OCI-LY7 (cell line): ENCODE results near the gene VCP. TPM values are rescaled to one million over a fixed set of nuclear protein-coding genes. Genes with fewer than 3 reads are reported as not detected.

Experiments
- BruUV-seq: library from RNA; stranded (reverse); fragments of 400-500 nt; replicated peaks from 2 replicates; lab custom pipeline; 2021; lab: Mats Ljungman, UMichigan
- CTCF ChIA-PET: fragments of 300-600 bp; sonication (Branson Sonifier 250); formaldehyde crosslinking; loops from one replicate; lab custom pipeline; 2022; ENCODE audit warnings: antibody characterized with exemption; ENCODE audit not compliant: unreplicated experiment; lab: Charles Lee
- POLR2A ChIA-PET: fragments of 300-600 bp; sonication (Branson Sonifier 250); formaldehyde crosslinking; loops from one replicate; lab custom pipeline; 2022; ENCODE audit warnings: antibody characterized with exemption; lab: Charles Lee
- DNase-seq: peaks from one replicate; pipeline ENCODE4 v3.0.0-alpha.2; 2015; ENCODE audit warnings: low spot score
- H2AFZ ChIP-seq: fragments of 200-600 bp; sonication (generic), shearing (Covaris generic); 2 replicates; pipeline ENCODE4 v1.6.1; 2014; ENCODE audit warnings: mild to moderate bottlenecking, antibody characterized with exemption, low read length, moderate library complexity
- H3K27ac ChIP-seq: fragments of 200-600 bp; sonication (generic); 2 replicates; pipeline ENCODE4 v1.5.1; 2014; ENCODE audit warnings: mixed run types, low read depth, mild to moderate bottlenecking, moderate library complexity, low read length, inconsistent platforms; ENCODE audit not compliant: poor library complexity, severe bottlenecking
- H3K36me3 ChIP-seq: fragments of 200-600 bp; sonication (generic); 2 replicates; pipeline ENCODE4 v1.6.1; 2014; ENCODE audit warnings: mild to moderate bottlenecking, antibody characterized with exemption, low read length, moderate library complexity, mixed read lengths; ENCODE audit not compliant: insufficient read depth
- H3K4me1 ChIP-seq: fragments of 200-600 bp; sonication (generic); 2 replicates; pipeline ENCODE4 v1.5.1; 2014; ENCODE audit warnings: mild to moderate bottlenecking, low read length; ENCODE audit not compliant: insufficient read depth, poor library complexity, severe bottlenecking
- H3K4me2 ChIP-seq: fragments of 200-600 bp; sonication (generic); 2 replicates; pipeline ENCODE4 v1.6.1; 2014; ENCODE audit warnings: mild to moderate bottlenecking, low read length
- H3K4me3 ChIP-seq: fragments of 200-600 bp; sonication (generic); 2 replicates; pipeline ENCODE4 v1.5.1; 2014; ENCODE audit warnings: mild to moderate bottlenecking, low read depth, low read length; ENCODE audit not compliant: poor library complexity, severe bottlenecking
- H3K79me2 ChIP-seq: fragments of 200-600 bp; sonication (generic); 2 replicates; pipeline ENCODE4 v1.6.1; 2016; ENCODE audit warnings: low read depth, mild to moderate bottlenecking, low read length, moderate library complexity, mixed read lengths; ENCODE audit not compliant: insufficient read depth
- H3K9me2 ChIP-seq: fragments of 200-600 bp; sonication (generic); 2 replicates; pipeline ENCODE4 v1.6.1; 2016; ENCODE audit warnings: mild to moderate bottlenecking, low read length, mixed read lengths; ENCODE audit not compliant: insufficient read depth
- H3K9me3 ChIP-seq: fragments of 200-600 bp; sonication (generic); 2 replicates; pipeline ENCODE4 v1.6.1; 2014; ENCODE audit warnings: mild to moderate bottlenecking, mixed run types, low read length, mixed read lengths
- H4K20me1 ChIP-seq: fragments of 200-600 bp; sonication (generic); 2 replicates; pipeline ENCODE4 v1.6.1; 2014; ENCODE audit warnings: mild to moderate bottlenecking, antibody characterized with exemption, low read length, moderate library complexity, mixed read lengths; ENCODE audit not compliant: insufficient read depth
- EZH2phosphoT487 ChIP-seq: fragments of 200-600 bp; sonication (generic); IDR thresholded peaks from 2 replicates; pipeline ENCODE4 v1.6.1; 2018; ENCODE audit warnings: low read depth, borderline replicate concordance, mild to moderate bottlenecking, mixed run types, antibody characterized with exemption, low read length, moderate library complexity, mixed read lengths
- intact Hi-C: fragments of 100-400 bp; cut with micrococcal nuclease; formaldehyde crosslinking; loops from one replicate; pipeline ENCODE4 v1.10.0; 2022; ENCODE audit not compliant: unreplicated experiment
- total RNA-seq, 2 experiments: library from RNA; depleted of rRNA in 1 of 2; stranded (reverse); fragments of >200 nt in 1 of 2; shearing (Covaris generic) in 1 of 2; gene quantifications; 2 replicates each; pipeline ENCODE4 v1.2.3, GENCODE V29; 2014 to 2022
- TF ChIP-seq, protein P1 (sequence below): fragments of 200-600 bp; sonication (generic); conservative IDR thresholded peaks from 2 replicates; pipeline ENCODE4 v1.5.1; 2014; ENCODE audit warnings: mild to moderate bottlenecking, antibody characterized with exemption, low read length, moderate library complexity, mixed read lengths

Gene VCP
- total RNA-seq, 2 experiments from 2014 or later: 187 to 200 TPM

DNA sequence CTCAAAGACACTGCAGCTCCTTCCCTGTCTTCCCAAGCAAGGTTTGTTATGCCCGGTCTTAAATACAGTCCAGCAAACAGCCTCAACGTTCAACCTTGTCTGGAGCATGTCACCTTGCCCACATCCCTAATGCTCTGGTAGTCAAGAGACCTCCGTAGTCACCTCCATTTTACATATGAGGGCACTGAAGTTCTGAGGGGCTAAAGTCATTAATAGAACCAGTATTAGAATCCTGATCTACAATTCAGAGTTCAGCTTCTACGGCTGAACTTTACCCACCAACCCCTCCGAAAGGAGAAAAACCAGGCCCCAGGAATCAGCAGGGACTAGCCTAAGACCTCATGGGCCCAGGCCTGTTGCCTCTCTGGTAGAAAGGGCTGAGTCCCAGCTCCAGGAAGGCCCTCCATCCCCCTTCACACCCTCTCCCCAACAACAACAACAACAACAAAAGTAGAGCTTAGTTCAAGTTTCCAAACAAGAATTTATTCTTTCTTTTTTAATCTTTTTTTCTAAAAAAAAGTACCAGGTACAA, 31.3 kb upstream of the VCP start:
- H3K9me2 ChIP-seq: no peaks in the 10 kb centered on the region
- H3K27ac ChIP-seq: peak overlapping the region; percentile 43
- POLR2A ChIA-PET: interaction anchor here (0.7 to 3.1 kb wide), 5 partner anchors 9 to 27 kb away, joined by 3 to 24 read pairs (median 4); partner anchors contain the start of genes ATOSB and FANCG
- H3K36me3 ChIP-seq: peaks cover 26% of the 10 kb centered on the region
- H2AFZ ChIP-seq: peak overlapping the region; percentile 83; the same call in 1 of the 2 replicates
- H3K4me1 ChIP-seq: peaks cover 18% of the 10 kb centered on the region
- no TSS peak for BruUV-seq
- H3K4me3 ChIP-seq: peak overlapping the region; percentile 95
- intact Hi-C loops: loop anchor here (1.0 to 2.0 kb wide), 2 partner anchors 23 to 115 kb away; partner anchors contain the start of gene DNAJB5
- no peak for TF ChIP-seq EZH2phosphoT487
- TF ChIP-seq, protein P1, sequence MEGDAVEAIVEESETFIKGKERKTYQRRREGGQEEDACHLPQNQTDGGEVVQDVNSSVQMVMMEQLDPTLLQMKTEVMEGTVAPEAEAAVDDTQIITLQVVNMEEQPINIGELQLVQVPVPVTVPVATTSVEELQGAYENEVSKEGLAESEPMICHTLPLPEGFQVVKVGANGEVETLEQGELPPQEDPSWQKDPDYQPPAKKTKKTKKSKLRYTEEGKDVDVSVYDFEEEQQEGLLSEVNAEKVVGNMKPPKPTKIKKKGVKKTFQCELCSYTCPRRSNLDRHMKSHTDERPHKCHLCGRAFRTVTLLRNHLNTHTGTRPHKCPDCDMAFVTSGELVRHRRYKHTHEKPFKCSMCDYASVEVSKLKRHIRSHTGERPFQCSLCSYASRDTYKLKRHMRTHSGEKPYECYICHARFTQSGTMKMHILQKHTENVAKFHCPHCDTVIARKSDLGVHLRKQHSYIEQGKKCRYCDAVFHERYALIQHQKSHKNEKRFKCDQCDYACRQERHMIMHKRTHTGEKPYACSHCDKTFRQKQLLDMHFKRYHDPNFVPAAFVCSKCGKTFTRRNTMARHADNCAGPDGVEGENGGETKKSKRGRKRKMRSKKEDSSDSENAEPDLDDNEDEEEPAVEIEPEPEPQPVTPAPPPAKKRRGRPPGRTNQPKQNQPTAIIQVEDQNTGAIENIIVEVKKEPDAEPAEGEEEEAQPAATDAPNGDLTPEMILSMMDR: no peak
- CTCF ChIA-PET: interaction anchor here (0.5 to 1.0 kb wide), 2 partner anchors 10 to 544 kb away, joined by 3 to 4 read pairs; no protein-coding TSS in a partner anchor
- H4K20me1 ChIP-seq: no peaks in the 10 kb centered on the region
- no peaks in the 10 kb centered on the region for H3K9me3 ChIP-seq
- peaks cover 13% of the 10 kb centered on the region; the same call in 1 of the 2 replicates for H3K79me2 ChIP-seq
- H3K4me2 ChIP-seq: peak overlapping the region; percentile 98
- no peak for DNase-seq

DNA sequence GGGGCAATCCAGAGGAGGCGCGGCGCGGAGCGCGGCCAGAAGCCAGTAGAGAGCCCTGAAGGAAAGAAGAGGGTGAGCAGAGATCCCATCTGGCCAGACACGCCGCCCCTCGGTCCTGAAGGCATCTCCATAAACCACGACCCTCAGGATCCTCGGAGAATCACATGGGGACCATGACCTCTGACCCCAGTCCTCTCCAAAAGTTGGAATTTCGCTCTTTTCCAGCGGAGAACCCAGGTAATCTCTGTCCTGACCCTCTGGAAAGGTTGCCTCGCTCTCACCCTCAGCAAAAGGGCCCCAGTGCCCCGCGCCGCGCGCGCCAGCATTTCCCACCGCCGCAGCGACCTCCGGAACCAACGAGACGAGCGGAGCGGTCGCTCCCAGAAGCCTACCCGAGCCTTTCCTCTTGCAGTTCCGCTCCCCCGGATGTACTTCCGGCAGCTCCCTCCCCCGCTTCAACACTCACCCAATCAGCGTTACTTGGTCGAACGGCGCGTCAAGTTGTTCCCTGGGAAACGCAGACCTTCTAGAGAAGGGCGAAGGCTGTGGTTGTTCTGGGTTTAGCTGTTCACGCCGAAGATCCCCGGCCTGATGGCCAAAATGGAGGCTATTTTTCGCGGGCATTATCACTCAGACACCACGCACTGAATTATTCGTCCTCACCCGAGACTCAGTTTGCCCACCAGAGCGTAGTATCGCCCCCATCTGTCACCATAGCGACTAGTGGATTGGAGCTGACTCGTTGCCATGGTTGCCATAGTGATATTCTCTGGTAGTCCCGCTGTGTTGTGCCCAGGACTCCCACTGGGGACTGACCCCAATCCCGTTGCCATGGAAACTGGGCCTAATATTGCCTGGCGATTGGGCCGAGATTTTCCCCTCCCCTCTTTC, 30.6 kb upstream of the VCP start, which contains the start of gene STOML2:
STOML2 (minus strand) TSS at position 363 of the 891 bp plus-strand sequence; CDS start at position 326, 37 bp downstream.
- no peaks in the 10 kb centered on the region for H3K9me2 ChIP-seq
- H3K79me2 ChIP-seq: peaks cover 13% of the 10 kb centered on the region; the same call in 1 of the 2 replicates
- H3K27ac ChIP-seq: peak within 1 kb of the TSS; percentile 55
- ChIA-PET POLR2A (interaction anchor here (0.7 to 3.1 kb wide), 5 partner anchors 10 to 26 kb away, joined by 3 to 24 read pairs (median 4); partner anchors contain the start of genes ATOSB and FANCG), CTCF (interaction anchor here (0.5 to 1.0 kb wide), 2 partner anchors 11 to 545 kb away, joined by 3 to 4 read pairs; no protein-coding TSS in a partner anchor)
- H3K36me3 ChIP-seq: peaks cover 26% of the 10 kb centered on the region
- peaks cover 18% of the 10 kb centered on the region for H3K4me1 ChIP-seq
- no peaks in the 10 kb centered on the region for H4K20me1 ChIP-seq
- peak; percentile 95 for DNase-seq
- H3K4me2 ChIP-seq: peak within 1 kb of the TSS; percentile 98
- intact Hi-C loops: loop anchor here (1.0 to 2.0 kb wide), 2 partner anchors 23 to 114 kb away; partner anchors contain the start of gene DNAJB5
- no peaks in the 10 kb centered on the region for H3K9me3 ChIP-seq
- H2AFZ ChIP-seq: peak within 1 kb of the TSS; percentile 83
- TF ChIP-seq, protein P1: peak; percentile 31; the same call in 1 of the 2 replicates
- TF ChIP-seq EZH2phosphoT487: no peak
- peak within 1 kb of the TSS; percentile 95 for H3K4me3 ChIP-seq
- BruUV-seq: TSS peak; percentile 88
